H1 (cell line): ENCODE measurements around the gene MUC4. TPM values are rescaled to one million over a fixed set of nuclear protein-coding genes. Genes with fewer than 3 reads are reported as not detected.

Experiments used
- CTCF ChIA-PET: fragments of 300-600 bp; sonication (Branson Sonifier 250); formaldehyde crosslinking; loops from one replicate; lab custom pipeline; 2021; ENCODE audit not compliant: partially characterized antibody; lab: Charles Lee
- POLR2A ChIA-PET: fragments of 300-600 bp; sonication (Branson Sonifier 250); formaldehyde crosslinking; loops from one replicate; lab custom pipeline; 2021; ENCODE audit warnings: inconsistent platforms; ENCODE audit not compliant: partially characterized antibody; lab: Charles Lee
- DNase-seq, 2 experiments: peaks; one replicate each; pipeline versions ENCODE4 v3.0.0 to v3.0.0-alpha.2; 2010 to 2022; ENCODE audit warnings: low spot score in 2 of 2, low read depth in 1 of 2, mixed read lengths in 1 of 2
- FAIRE-seq: peaks from 2 replicates; lab custom pipeline; 2011; peaks lifted over from hg19 to GRCh38; lab: Jason Lieb, UNC
- H2AFZ ChIP-seq: 2 replicates; pipeline ENCODE4 v1.8.1; 2012; ENCODE audit warnings: low read length, inconsistent platforms
- H2AK5ac ChIP-seq: 2 replicates; pipeline ENCODE4 v1.6.1; 2013; ENCODE audit warnings: low read depth, low read length
- H2BK120ac ChIP-seq: replicated peaks from 2 replicates; pipeline ENCODE3; 2013; ENCODE audit warnings: low read depth, low read length, inconsistent platforms
- H2BK12ac ChIP-seq: 2 replicates; pipeline ENCODE4 v1.6.1; 2013; ENCODE audit warnings: low read depth, low read length
- H2BK15ac ChIP-seq: 2 replicates; pipeline ENCODE4 v1.6.1; 2013; ENCODE audit warnings: low read length
- H2BK20ac ChIP-seq: 2 replicates; pipeline ENCODE4 v1.6.1; 2013; ENCODE audit warnings: low read length
- H2BK5ac ChIP-seq: 2 replicates; pipeline ENCODE4 v1.6.1; 2013; ENCODE audit warnings: low read depth, low read length
- H3K14ac ChIP-seq: 2 replicates; pipeline ENCODE4 v1.6.1; 2013; ENCODE audit warnings: inconsistent platforms; ENCODE audit not compliant: insufficient read length
- H3K18ac ChIP-seq: 2 replicates; pipeline ENCODE4 v1.6.1; 2013; ENCODE audit warnings: low read length; ENCODE audit errors: extremely low read depth
- H3K23ac ChIP-seq: 2 replicates; pipeline ENCODE4 v1.6.1; 2013; ENCODE audit warnings: inconsistent platforms; ENCODE audit not compliant: insufficient read length
- H3K23me2 ChIP-seq: 2 replicates; pipeline ENCODE4 v1.6.1; 2013; ENCODE audit warnings: low read depth, low read length
- H3K27ac ChIP-seq: 2 replicates; pipeline ENCODE4 v1.6.1; 2011; ENCODE audit warnings: low read depth, low read length, inconsistent platforms
- H3K27me3 ChIP-seq, 4 experiments: replicated peaks in 1 of 4; 1 replicate in 1 of 4; 2 replicates in 3 of 4; pipeline versions ENCODE4 v1.6.1 to v1.8.1; 2011 to 2013; ENCODE audit warnings: low read length in 3 of 4, mild to moderate bottlenecking in 3 of 4, inconsistent platforms in 2 of 4, mixed read lengths in 2 of 4, moderate library complexity in 1 of 4; ENCODE audit not compliant: control insufficient read depth in 3 of 4, insufficient read depth in 3 of 4; ENCODE audit errors: extremely low read depth in 1 of 4
- H3K36me3 ChIP-seq, 4 experiments: 2 replicates each; pipeline versions ENCODE4 v1.6.1 to v1.8.1; 2011 to 2013; ENCODE audit warnings: mild to moderate bottlenecking in 4 of 4, low read length in 3 of 4, moderate library complexity in 2 of 4, control low read depth in 1 of 4, inconsistent platforms in 1 of 4; ENCODE audit not compliant: insufficient read depth in 4 of 4, control insufficient read depth in 2 of 4
- H3K4ac ChIP-seq: replicated peaks from 2 replicates; pipeline ENCODE3; 2013; ENCODE audit warnings: low read length, low read depth, mixed read lengths, inconsistent platforms; ENCODE audit not compliant: insufficient read length
- H3K4me1 ChIP-seq, 4 experiments: replicated peaks in 1 of 4; 1 replicate in 1 of 4; 2 replicates in 3 of 4; pipeline versions ENCODE4 v1.6.1 to v1.8.1; 2011 to 2013; ENCODE audit warnings: low read length in 3 of 4, inconsistent platforms in 2 of 4, mixed read lengths in 1 of 4; ENCODE audit not compliant: insufficient read depth in 4 of 4, control insufficient read depth in 3 of 4
- H3K4me2 ChIP-seq, 2 experiments: 2 replicates each; pipeline versions ENCODE4 v1.6.1 to v1.8.1; 2011 to 2013; ENCODE audit warnings: low read depth in 2 of 2, low read length in 2 of 2, control low read depth in 1 of 2, inconsistent platforms in 1 of 2, mild to moderate bottlenecking in 1 of 2; ENCODE audit not compliant: insufficient read depth in 1 of 2
- H3K4me3 ChIP-seq, 4 experiments: fragments of 200-600, 300-600 bp in 1 of 4; sonication (generic), shearing (Covaris generic), sonication (Bioruptor Twin) in 1 of 4; 2 replicates each; pipeline versions ENCODE4 v1.5.1 to v1.8.1; 2011 to 2016; ENCODE audit warnings: low read length in 4 of 4, low read depth in 3 of 4, control low read depth in 2 of 4, inconsistent platforms in 2 of 4, mild to moderate bottlenecking in 2 of 4, mixed read lengths in 1 of 4, moderate library complexity in 1 of 4; ENCODE audit not compliant: insufficient read depth in 2 of 4; ENCODE audit errors: extremely low read depth in 1 of 4
- H3K56ac ChIP-seq: replicated peaks from 2 replicates; pipeline ENCODE3; 2013; ENCODE audit warnings: low read depth, mild to moderate bottlenecking, mixed read lengths, low read length, inconsistent platforms; ENCODE audit not compliant: insufficient read length
- H3K79me1 ChIP-seq: 2 replicates; pipeline ENCODE4 v1.6.1; 2013; ENCODE audit warnings: low read depth, low read length, control low read depth
- H3K79me2 ChIP-seq, 2 experiments: 2 replicates each; pipeline versions ENCODE4 v1.6.1 to v1.8.1; 2012 to 2013; ENCODE audit warnings: low read length in 2 of 2, mild to moderate bottlenecking in 2 of 2, inconsistent platforms in 1 of 2; ENCODE audit not compliant: insufficient read depth in 2 of 2, control insufficient read depth in 1 of 2
- H3K9ac ChIP-seq, 4 experiments: replicated peaks in 1 of 4; 1 replicate in 1 of 4; 2 replicates in 3 of 4; pipeline versions ENCODE4 v1.6.1 to v1.8.1; 2011 to 2013; ENCODE audit warnings: low read depth in 3 of 4, low read length in 3 of 4, control low read depth in 2 of 4, mild to moderate bottlenecking in 2 of 4, moderate library complexity in 2 of 4, inconsistent platforms in 1 of 4; ENCODE audit errors: extremely low read depth in 1 of 4
- H3K9me3 ChIP-seq, 2 experiments: 2 replicates each; pipeline versions ENCODE4 v1.6.1 to v1.8.1; 2012 to 2013; ENCODE audit warnings: mild to moderate bottlenecking in 2 of 2, moderate library complexity in 2 of 2, control low read depth in 1 of 2, inconsistent platforms in 1 of 2, low read depth in 1 of 2, low read length in 1 of 2, mixed read lengths in 1 of 2; ENCODE audit not compliant: insufficient read depth in 2 of 2
- H4K20me1 ChIP-seq, 2 experiments: replicated peaks in 1 of 2; 2 replicates each; pipeline versions ENCODE3 to v1.8.1; 2011 to 2013; ENCODE audit warnings: inconsistent platforms in 2 of 2, low read length in 2 of 2, mild to moderate bottlenecking in 1 of 2; ENCODE audit not compliant: insufficient read depth in 2 of 2, control insufficient read depth in 1 of 2
- H4K5ac ChIP-seq: 2 replicates; pipeline ENCODE4 v1.6.1; 2013; ENCODE audit warnings: low read length, low read depth, mixed read lengths, inconsistent platforms; ENCODE audit not compliant: insufficient read length
- H4K8ac ChIP-seq: 2 replicates; pipeline ENCODE4 v1.8.0; 2013; ENCODE audit warnings: mild to moderate bottlenecking, moderate library complexity, low read length, inconsistent platforms; ENCODE audit not compliant: insufficient read depth; ENCODE audit errors: extremely low read depth
- H4K91ac ChIP-seq: replicated peaks from 2 replicates; pipeline ENCODE3; 2013; ENCODE audit warnings: low read length, mixed read lengths, inconsistent platforms; ENCODE audit not compliant: insufficient read length
- BACH1 ChIP-seq: IDR thresholded peaks from 2 replicates; pipeline ENCODE4 v1.6.1; 2012; ENCODE audit warnings: low read length, improper control_type of control experiment
- KDM1A ChIP-seq: fragments of 200-600, 300-600 bp; sonication (generic); IDR thresholded peaks from 2 replicates; pipeline ENCODE4 v1.7.1; 2016; ENCODE audit warnings: mild to moderate bottlenecking, low read length, borderline replicate concordance
- POU5F1 ChIP-seq: IDR thresholded peaks from 2 replicates; pipeline ENCODE4 v1.6.1; 2011; ENCODE audit warnings: low read depth, mild to moderate bottlenecking, low read length, moderate library complexity
- RAD21 ChIP-seq, 2 experiments: IDR thresholded peaks in 1 of 2; conservative IDR thresholded peaks in 1 of 2; 2 replicates each; pipeline ENCODE4 v1.6.1; 2011; ENCODE audit warnings: low read depth in 2 of 2, low read length in 2 of 2, improper control_type of control experiment in 1 of 2, inconsistent platforms in 1 of 2, mild to moderate bottlenecking in 1 of 2, moderate library complexity in 1 of 2
- RFX5 ChIP-seq: IDR thresholded peaks from 2 replicates; pipeline ENCODE4 v1.6.1; 2011; ENCODE audit warnings: low read depth, low read length, improper control_type of control experiment, borderline replicate concordance
- SIN3A ChIP-seq, 2 experiments: IDR thresholded peaks in 1 of 2; conservative IDR thresholded peaks in 1 of 2; 2 replicates each; pipeline ENCODE4 v1.6.1; 2011 to 2012; ENCODE audit warnings: low read length in 2 of 2, improper control_type of control experiment in 1 of 2, low read depth in 1 of 2, mild to moderate bottlenecking in 1 of 2
- TCF12 ChIP-seq: IDR thresholded peaks from 2 replicates; pipeline ENCODE4 v1.6.1; 2011; ENCODE audit warnings: low read depth, mild to moderate bottlenecking, low read length
- WGBS, 2 experiments: shearing (Covaris generic) in 1 of 2; methylation state at CpG; one replicate each; pipeline versions ENCODE4 v1.1.6 to v1.1.7; 2013 to 2015; ENCODE audit warnings: low lambda C conversion rate in 2 of 2, mixed read lengths in 2 of 2, inconsistent platforms in 1 of 2, low coverage in 1 of 2, missing lambda C conversion rate in 1 of 2; ENCODE audit not compliant: insufficient replicate concordance in 2 of 2, insufficient coverage in 1 of 2, insufficient read length in 1 of 2; ENCODE audit errors: extremely low coverage in 1 of 2, missing lambda C conversion rate in 1 of 2; 5-methylcytosine and 5-hydroxymethylcytosine counted together
- polyA plus RNA-seq, 7 experiments: library from polyadenylated mRNA; depleted of rRNA in 3 of 7; stranded (reverse) in 5 of 7; unstranded in 2 of 7; fragments of >200 nt in 5 of 7; fragments of 200-250 nt in 2 of 7; gene quantifications; 1 replicate in 5 of 7; 2 replicates in 1 of 7; 4 replicates in 1 of 7; pipeline versions ENCODE4 v1.2.1 to v1.2.3, GENCODE V29; 2011 to 2013; ENCODE audit warnings: missing spikeins in 2 of 7, mixed read lengths in 2 of 7
- total RNA-seq: library from RNA; stranded (reverse); fragmentation: NEBNext Ultra II Directional; extraction: Animal tissue kit (Norgen Biotek cat#: 25700); gene quantifications from 2 replicates; pipeline ENCODE4 v1.2.1, GENCODE V29; 2021
- TF ChIP-seq, protein P1 (sequence below), 3 experiments: IDR thresholded peaks; 1 replicate in 2 of 3; 2 replicates in 1 of 3; pipeline versions ENCODE4 v1.5.1 to v1.6.1; 2011; ENCODE audit warnings: low read length in 3 of 3, mild to moderate bottlenecking in 3 of 3, inconsistent platforms in 2 of 3, low read depth in 1 of 3, moderate library complexity in 1 of 3; ENCODE audit not compliant: insufficient read depth in 1 of 3; ENCODE audit errors: control extremely low read depth in 1 of 3

The MUC4 gene
- total and polyA plus RNA-seq, 2 of the 8 experiments (the other 6 are each of a cell fraction or from before 2014, with no cell fraction given): 0.89 to 2.0 TPM

DNA sequence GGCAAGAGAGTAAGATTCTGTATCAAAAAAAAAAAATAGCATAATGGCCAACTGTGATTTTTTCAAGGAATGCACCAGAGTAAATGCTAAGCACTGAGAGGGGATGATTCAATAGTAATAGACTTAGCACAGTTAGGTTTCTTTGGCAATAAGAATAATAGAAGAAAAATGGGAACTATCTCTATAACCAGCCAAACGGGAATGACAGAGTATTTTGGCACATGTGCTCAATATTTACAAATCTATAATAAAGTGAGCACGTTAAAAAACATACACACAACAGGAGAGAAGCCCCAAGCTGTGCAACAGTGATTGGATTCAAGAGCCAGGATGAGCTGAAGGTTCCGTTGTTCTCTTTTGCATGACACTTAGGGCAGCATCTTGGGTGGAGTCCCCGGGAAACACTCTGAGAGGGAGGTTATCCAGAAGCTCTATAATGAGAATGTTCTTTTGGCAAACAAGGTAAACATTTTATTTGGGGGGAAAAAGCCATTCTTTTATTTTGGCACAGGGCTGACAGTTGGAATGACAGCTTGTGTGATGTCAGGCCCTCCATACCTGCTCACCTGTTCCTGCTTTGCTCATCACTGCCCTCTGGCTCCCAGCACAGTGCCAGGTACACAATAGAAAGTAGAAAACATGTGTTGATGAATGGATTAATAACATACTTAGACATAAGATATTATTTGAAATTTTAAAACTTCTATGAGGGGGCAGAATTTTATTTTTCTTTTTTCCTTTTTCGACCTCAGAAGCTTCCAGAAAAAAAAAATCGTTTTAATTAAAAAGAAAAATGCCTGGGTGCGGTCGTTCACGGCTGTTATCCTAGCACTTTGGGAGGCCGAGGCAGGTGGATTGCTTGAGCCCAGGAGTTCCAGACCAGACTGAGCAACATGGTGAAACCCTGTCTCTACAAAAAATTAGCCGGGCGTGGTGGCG lies 44.0 kb upstream of the MUC4 start:
- H4K20me1 ChIP-seq: no peaks in the 10 kb centered on the region
- H2BK20ac ChIP-seq: no peak overlapping the region
- no peak overlapping the region for H3K14ac ChIP-seq
- H3K23ac ChIP-seq: no peak overlapping the region
- H3K36me3 ChIP-seq: no peaks in the 10 kb centered on the region
- WGBS, 2 experiments: 84% methylated on average over 13 of the region's 13 CpGs; no CpG with 5 or more reads in 1 of the 2 experiments
- H3K9me3 ChIP-seq: no peaks in the 10 kb centered on the region
- H3K56ac ChIP-seq: no peak overlapping the region
- H4K5ac ChIP-seq: no peak overlapping the region
- H3K23me2 ChIP-seq: no peaks in the 10 kb centered on the region
- ChIA-PET POLR2A (no interaction called here), CTCF (interaction anchor here (0.7 to 16.5 kb wide), 12 partner anchors 11 to 296 kb away, joined by 3 to 499 read pairs (median 4); partner anchors contain the start of gene MUC4)
- H2BK15ac ChIP-seq: no peak overlapping the region
- no peak overlapping the region for H3K4me3 ChIP-seq
- no peak overlapping the region for H3K4ac ChIP-seq
- no peak overlapping the region for H3K9ac ChIP-seq
- DNase-seq (no peak), FAIRE-seq (no peak)
- no peak overlapping the region for H2BK120ac ChIP-seq
- H3K27ac ChIP-seq: no peak overlapping the region
- no peak overlapping the region for H4K8ac ChIP-seq
- H3K4me2 ChIP-seq: no peak overlapping the region
- H2BK5ac ChIP-seq: no peak overlapping the region
- H3K79me2 ChIP-seq: no peaks in the 10 kb centered on the region
- H2AK5ac ChIP-seq: no peak overlapping the region
- H3K4me1 ChIP-seq: no peaks in the 10 kb centered on the region; a peak in 2 of 7 replicates
- no peak overlapping the region for H2AFZ ChIP-seq
- H2BK12ac ChIP-seq: no peak overlapping the region
- no peak overlapping the region for H3K18ac ChIP-seq
- H3K27me3 ChIP-seq: no peaks in the 10 kb centered on the region; a peak in 1 of 7 replicates
- no peaks in the 10 kb centered on the region for H3K79me1 ChIP-seq
- no peak overlapping the region for H4K91ac ChIP-seq
- TF ChIP-seq TCF12 (no peak), BACH1 (no peak), RAD21 (IDR thresholded peaks at IDR 0.05 in 1 of 2, conservative IDR thresholded peaks at IDR 0.05 in 1 of 2; ENCODE audit: low read depth in 2 of 2, low read length in 2 of 2) (peak in 1 of 2 experiments; percentile 32; a peak in 3 of 4 replicates), SIN3A (conservative IDR thresholded peaks at IDR 0.05 in 1 of 2, IDR thresholded peaks at IDR 0.05 in 1 of 2; ENCODE audit: low read depth in 1 of 2, low read length in 2 of 2) (peak; percentile 64 to 79; a peak in 2 of 4 replicates), KDM1A (no peak), POU5F1 (no peak), RFX5 (no peak)
- TF ChIP-seq, protein P1, sequence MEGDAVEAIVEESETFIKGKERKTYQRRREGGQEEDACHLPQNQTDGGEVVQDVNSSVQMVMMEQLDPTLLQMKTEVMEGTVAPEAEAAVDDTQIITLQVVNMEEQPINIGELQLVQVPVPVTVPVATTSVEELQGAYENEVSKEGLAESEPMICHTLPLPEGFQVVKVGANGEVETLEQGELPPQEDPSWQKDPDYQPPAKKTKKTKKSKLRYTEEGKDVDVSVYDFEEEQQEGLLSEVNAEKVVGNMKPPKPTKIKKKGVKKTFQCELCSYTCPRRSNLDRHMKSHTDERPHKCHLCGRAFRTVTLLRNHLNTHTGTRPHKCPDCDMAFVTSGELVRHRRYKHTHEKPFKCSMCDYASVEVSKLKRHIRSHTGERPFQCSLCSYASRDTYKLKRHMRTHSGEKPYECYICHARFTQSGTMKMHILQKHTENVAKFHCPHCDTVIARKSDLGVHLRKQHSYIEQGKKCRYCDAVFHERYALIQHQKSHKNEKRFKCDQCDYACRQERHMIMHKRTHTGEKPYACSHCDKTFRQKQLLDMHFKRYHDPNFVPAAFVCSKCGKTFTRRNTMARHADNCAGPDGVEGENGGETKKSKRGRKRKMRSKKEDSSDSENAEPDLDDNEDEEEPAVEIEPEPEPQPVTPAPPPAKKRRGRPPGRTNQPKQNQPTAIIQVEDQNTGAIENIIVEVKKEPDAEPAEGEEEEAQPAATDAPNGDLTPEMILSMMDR (IDR thresholded peaks at IDR 0.05; ENCODE audit: control extremely low read depth in 1 of 3, insufficient read depth in 1 of 3, low read depth in 1 of 3, low read length in 3 of 3): peak; percentile 37 to 44 (median 39)
